Stomach (tissue), 9 donors: ENCODE results near the gene NRXN2. TPM values are rescaled to one million over a fixed set of nuclear protein-coding genes. Genes with fewer than 3 reads are reported as not detected.

Experiments
- DNase-seq, 2 donors: peaks; one replicate each; pipeline versions ENCODE4 v3.0.0 to v3.0.0-alpha.2; 2013 to 2019
- H3K27ac ChIP-seq, 5 donors: fragments of 200-600 bp in 4 of 5; sonication (generic) in 4 of 5; one replicate each; pipeline ENCODE4 v1.5.1; 2013 to 2019; ENCODE audit warnings: mild to moderate bottlenecking in 1 of 5, moderate library complexity in 1 of 5
- H3K27me3 ChIP-seq, 3 donors: fragments of 200-600 bp; sonication (generic); one replicate each; pipeline ENCODE4 v1.5.1; 2017 to 2019; ENCODE audit warnings: mixed run types in 1 of 3
- H3K36me3 ChIP-seq, 4 donors: fragments of 200-600 bp; sonication (generic); 1 replicate in 3 of 4; 2 replicates in 1 of 4; pipeline ENCODE4 v1.5.1; 2016 to 2019
- H3K4me1 ChIP-seq, 4 donors: fragments of 200-600 bp; sonication (generic); one replicate each; pipeline ENCODE4 v1.5.1; 2016 to 2019
- H3K4me3 ChIP-seq, 4 donors: fragments of 200-600 bp; sonication (generic) in 3 of 4; one replicate each; pipeline ENCODE4 v1.5.1; 2016 to 2019; ENCODE audit warnings: mild to moderate bottlenecking in 1 of 4
- H3K9me3 ChIP-seq, 4 donors: fragments of 200-600 bp; sonication (generic); one replicate each; pipeline ENCODE4 v1.5.1; 2016 to 2019
- CTCF ChIP-seq, 7 experiments: fragments of 450-650 bp in 4 of 7; fragments of 200-600 bp in 3 of 7; sonication (generic) in 3 of 7; IDR thresholded peaks; one replicate each; pipeline ENCODE4 v1.5.1; 2016 to 2019; ENCODE audit warnings: antibody characterized with exemption in 7 of 7, control low read depth in 2 of 7, mild to moderate bottlenecking in 1 of 7
- EP300 ChIP-seq: sonication (generic); formaldehyde crosslinking; IDR thresholded peaks from one replicate; pipeline ENCODE4 v1.6.1; 2017; ENCODE audit warnings: antibody characterized with exemption
- POLR2A ChIP-seq, 4 donors: fragments of 450-650 bp; IDR thresholded peaks; one replicate each; pipeline ENCODE4 v1.6.1; 2016; ENCODE audit warnings: antibody characterized with exemption in 4 of 4, control low read depth in 2 of 4, mild to moderate bottlenecking in 1 of 4, moderate library complexity in 1 of 4
- POLR2AphosphoS5 ChIP-seq, 3 donors: sonication (generic); formaldehyde crosslinking; IDR thresholded peaks; one replicate each; pipeline ENCODE4 v1.6.1; 2016; ENCODE audit warnings: antibody characterized with exemption in 3 of 3
- WGBS, 5 donors: extraction: QIAGEN DNeasy Blood & Tissue Kit in 3 of 5; methylation state at CpG; one replicate each; pipeline versions ENCODE4 v1.1.5 to v1.1.7; 2013 to 2018; 5-methylcytosine and 5-hydroxymethylcytosine counted together
- intact Hi-C: fragments of 100-400 bp; cut with DNase I; formaldehyde crosslinking; loops from one replicate; pipeline ENCODE4 v1.15.1; 2023; ENCODE audit warnings: low total_unique reads
- polyA plus RNA-seq, 3 donors: library from polyadenylated mRNA; stranded (reverse); fragments of 200-250 nt; gene quantifications; one replicate each; pipeline ENCODE4 v1.2.3, GENCODE V29; 2013
- total RNA-seq, 5 donors: library from RNA; depleted of rRNA; stranded (reverse); fragments of >200 nt; gene quantifications; one replicate each; pipeline versions ENCODE4 v1.1.0 to v1.2.3, GENCODE V29; 2014 to 2016
- donor health status: healthy with polysubstance abuse.
- donor health status: Bipolar disorder and iron deficiency.
- donor health status: healthy.

The NRXN2 gene
- total and polyA plus RNA-seq, 8 donors, result 0.14 to 16.9 (median 1.2) TPM; not detected in 4

DNA sequence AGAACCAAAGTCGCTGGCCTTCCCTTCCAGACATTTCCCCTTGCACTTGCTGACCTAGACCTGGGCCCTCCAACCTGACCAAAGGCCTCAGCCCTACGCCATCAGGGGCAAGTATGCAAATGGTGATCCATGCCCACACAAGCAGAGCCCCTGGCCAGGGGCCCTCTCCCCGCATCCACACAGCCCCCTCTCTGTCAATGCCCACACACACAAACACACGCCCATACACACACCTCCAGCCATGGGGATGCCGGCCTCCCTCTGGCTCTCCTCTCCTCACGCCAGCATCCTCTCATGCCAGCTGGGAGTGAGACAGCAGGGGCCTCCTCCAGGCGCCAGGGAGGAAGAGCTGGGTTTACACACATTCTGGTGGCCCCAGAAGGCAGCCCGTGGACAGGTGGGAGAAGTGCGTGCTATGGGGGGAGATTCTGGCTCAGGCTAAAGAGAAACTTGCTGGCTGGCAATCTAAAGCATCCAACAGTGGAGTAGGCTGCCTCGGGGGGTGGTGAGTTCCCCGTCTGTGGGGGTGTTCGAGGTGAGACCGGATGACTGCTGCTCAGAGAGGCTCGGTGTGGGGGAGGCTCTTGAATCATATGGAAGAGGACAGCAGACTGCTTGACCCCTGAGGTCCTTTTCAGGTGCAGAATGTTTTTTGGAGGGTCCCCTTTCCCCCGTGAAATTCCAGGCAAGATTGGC is 4.8 kb downstream of the NRXN2 start:
- intact Hi-C loops, result no loop called here
- DNase-seq, result no peak
- no peak for TF ChIP-seq CTCF (IDR thresholded peaks at IDR 0.05)
- TF ChIP-seq EP300, result no peak
- TF ChIP-seq POLR2A (IDR thresholded peaks at IDR 0.05), result no peak
- no peak for TF ChIP-seq POLR2AphosphoS5 (IDR thresholded peaks at IDR 0.05)
- Histone ChIP-seq H3K27me3 (peaks cover 7 to 99% (median 82%) of the 10 kb centered on the region in 3 donors), H3K9me3 (no peaks in the 10 kb centered on the region), H3K4me3 (no peak overlapping the region), H3K27ac (no peak overlapping the region), H3K36me3 (no peaks in the 10 kb centered on the region), H3K4me1 (peaks cover 6 to 14% (median 10%) of the 10 kb centered on the region in 4 donors)
- WGBS, 5 donors, result 77 to 83% (median 78%) methylated on average over 12 to 15 of the region's 15 CpGs

DNA sequence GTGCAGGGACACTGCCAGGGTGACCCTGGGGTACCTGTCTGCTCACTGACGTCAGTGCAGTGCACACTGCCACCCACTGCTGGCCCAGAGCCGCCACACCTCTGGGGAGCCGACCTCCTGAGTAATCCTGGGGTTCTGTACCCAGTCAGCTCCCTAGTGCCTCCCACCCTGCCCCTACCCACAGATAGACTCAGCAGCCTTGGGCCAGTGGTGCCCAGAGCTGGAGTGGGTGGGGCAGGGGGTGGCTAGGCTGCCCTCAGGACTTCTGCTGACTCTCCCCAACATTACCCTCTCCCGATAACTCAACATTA is 5.8 kb downstream of the NRXN2 start:
- Histone ChIP-seq H3K9me3 (no peaks in the 10 kb centered on the region), H3K36me3 (no peaks in the 10 kb centered on the region), H3K4me3 (no peak overlapping the region), H3K27me3 (peaks cover 14 to 100% (median 85%) of the 10 kb centered on the region in 3 donors), H3K4me1 (peaks cover 11 to 17% (median 16%) of the 10 kb centered on the region in 4 donors), H3K27ac (no peak overlapping the region)
- TF ChIP-seq CTCF (IDR thresholded peaks at IDR 0.05), result no peak
- no peak for TF ChIP-seq POLR2A (IDR thresholded peaks at IDR 0.05)
- no peak for TF ChIP-seq EP300
- no peak for TF ChIP-seq POLR2AphosphoS5 (IDR thresholded peaks at IDR 0.05)
- 47 to 79% (median 58%) methylated on average over 2 to 4 of the region's 4 CpGs for WGBS, 5 donors
- peak in 1 of 2 donors; percentile 5 for DNase-seq
- intact Hi-C loops, result no loop called here

- 32 to 44% (median 40%) methylated on average over 20 to 21 of the region's 21 CpGs for WGBS, 5 donors
- Histone ChIP-seq H3K9me3 (no peaks in the 10 kb centered on the region), H3K4me3 (no peak overlapping the region), H3K36me3 (no peaks in the 10 kb centered on the region), H3K4me1 (peaks cover 12 to 23% (median 19%) of the 10 kb centered on the region in 4 donors), H3K27ac (no peak overlapping the region), H3K27me3 (peaks cover 20 to 100% (median 85%) of the 10 kb centered on the region in 3 donors)
- DNase-seq, result no peak
- intact Hi-C loops, result no loop called here
- TF ChIP-seq POLR2AphosphoS5 (IDR thresholded peaks at IDR 0.05), result no peak
- TF ChIP-seq CTCF (IDR thresholded peaks at IDR 0.05), result no peak
- no peak for TF ChIP-seq POLR2A (IDR thresholded peaks at IDR 0.05)
- no peak for TF ChIP-seq EP300
These were observed 6.3 kb downstream of the NRXN2 start for GRCh38 chr11:64716473-64717267.

- Histone ChIP-seq H3K27me3 (peaks cover 26 to 100% (median 85%) of the 10 kb centered on the region in 3 donors), H3K9me3 (no peaks in the 10 kb centered on the region), H3K4me1 (peaks cover 19 to 31% (median 25%) of the 10 kb centered on the region in 4 donors), H3K27ac (no peak overlapping the region), H3K4me3 (no peak overlapping the region), H3K36me3 (no peaks in the 10 kb centered on the region)
- 46 to 58% (median 51%) methylated on average over 13 of the region's 13 CpGs for WGBS, 5 donors
- no peak for TF ChIP-seq EP300
- no peak for TF ChIP-seq POLR2A (IDR thresholded peaks at IDR 0.05)
- TF ChIP-seq POLR2AphosphoS5 (IDR thresholded peaks at IDR 0.05), result no peak
- TF ChIP-seq CTCF (IDR thresholded peaks at IDR 0.05), result no peak
- DNase-seq, result no peak
- intact Hi-C loops, result no loop called here
These were observed 7.1 kb downstream of the NRXN2 start for GRCh38 chr11:64715756-64716472.
